ENCODE data around the gene PARP8.

DNA sequence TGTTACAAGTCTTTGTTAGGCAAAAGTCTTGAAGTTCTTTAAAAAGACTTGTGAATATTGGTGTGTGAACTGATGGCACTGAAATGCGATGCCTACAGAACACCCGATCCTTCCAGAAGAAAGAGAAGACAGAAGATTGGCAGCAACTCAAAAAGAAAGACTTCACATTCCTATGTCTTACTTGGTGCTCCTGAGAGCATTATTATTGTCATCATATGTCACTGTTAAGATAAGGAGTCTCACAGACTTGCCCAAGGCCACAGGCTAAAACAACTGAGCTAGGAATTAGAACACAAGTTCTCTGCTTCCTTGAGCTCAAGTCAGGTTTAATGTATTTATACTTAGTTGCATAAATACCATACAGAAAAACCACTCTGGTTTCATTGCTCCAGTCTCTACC lies 198.0 kb downstream of the PARP8 start:
- TF ChIP-seq CTCF (IDR thresholded peaks at IDR 0.05) (no peak), POLR2A (IDR thresholded peaks at IDR 0.05) (no peak), POLR2AphosphoS5 (IDR thresholded peaks at IDR 0.05) (no peak), EP300 (IDR thresholded peaks at IDR 0.05) (no peak)

Data from upper lobe of left lung (tissue), 4 donors.